Panc1 (cell line): ENCODE data around the gene CDH13. TPM values are rescaled to one million over a fixed set of nuclear protein-coding genes. Genes with fewer than 3 reads are reported as not detected.

Experiments used
- ATAC-seq: fragments of 200-7000 bp; cut with Tn5 transposase; 2 replicates; pipeline ENCODE4 v1.9.1; 2020; ENCODE audit warnings: mild to moderate bottlenecking, moderate library complexity
- BruUV-seq: library from RNA; stranded (reverse); fragments of 400-500 nt; replicated peaks from 2 replicates; lab custom pipeline; 2021; lab: Mats Ljungman, UMichigan
- CTCF ChIA-PET: fragments of 300-600 bp; sonication (Branson Sonifier 250); formaldehyde crosslinking; loops from one replicate; lab custom pipeline; 2022; ENCODE audit warnings: antibody characterized with exemption; lab: Charles Lee
- POLR2A ChIA-PET: fragments of 300-600 bp; sonication (Branson Sonifier 250); formaldehyde crosslinking; loops from one replicate; lab custom pipeline; 2022; ENCODE audit warnings: antibody characterized with exemption; lab: Charles Lee
- DNase-seq: peaks from one replicate; pipeline ENCODE4 v3.0.0-alpha.2; 2010; ENCODE audit warnings: low read depth, low spot score
- H3K27ac ChIP-seq: 2 replicates; pipeline ENCODE4 v1.5.1; 2011; ENCODE audit warnings: mild to moderate bottlenecking, low read length, inconsistent platforms
- H3K27me3 ChIP-seq: fragments of 200-500 bp; sonication (Bioruptor generic); 2 replicates; pipeline ENCODE4 v1.6.0; 2014; ENCODE audit warnings: low read length, inconsistent platforms; ENCODE audit not compliant: control insufficient read depth, insufficient read depth
- H3K36me3 ChIP-seq: fragments of 200-500 bp; sonication (Bioruptor generic); 2 replicates; pipeline ENCODE4 v1.5.1; 2014; ENCODE audit warnings: inconsistent platforms, mild to moderate bottlenecking, low read length, moderate library complexity; ENCODE audit not compliant: control insufficient read depth, insufficient read depth
- H3K4me1 ChIP-seq: 2 replicates; pipeline ENCODE4 v1.5.1; 2011; ENCODE audit warnings: inconsistent platforms, mild to moderate bottlenecking, low read length, moderate library complexity; ENCODE audit not compliant: control insufficient read depth, insufficient read depth
- H3K4me3 ChIP-seq, 2 experiments: 2 replicates each; pipeline ENCODE4 v1.5.1; 2011 to 2012; ENCODE audit warnings: low read depth in 2 of 2, low read length in 2 of 2, mild to moderate bottlenecking in 2 of 2, inconsistent platforms in 1 of 2, moderate library complexity in 1 of 2
- H3K9me3 ChIP-seq: fragments of 200-500 bp; sonication (Bioruptor generic); 2 replicates; pipeline ENCODE4 v1.5.1; 2014; ENCODE audit warnings: low read depth, mild to moderate bottlenecking, inconsistent platforms, low read length, moderate library complexity; ENCODE audit not compliant: control insufficient read depth, insufficient read depth
- CTCF ChIP-seq: fragments of 450-650 bp; IDR thresholded peaks from 2 replicates; pipeline ENCODE4 v1.5.1; 2017; ENCODE audit warnings: mild to moderate bottlenecking
- POLR2AphosphoS5 ChIP-seq: IDR thresholded peaks from 2 replicates; pipeline ENCODE4 v1.6.1; 2012; ENCODE audit warnings: mild to moderate bottlenecking, low read depth, low read length, moderate library complexity
- REST ChIP-seq, 2 experiments: IDR thresholded peaks; 2 replicates each; pipeline ENCODE4 v1.6.1; 2011 to 2012; ENCODE audit warnings: low read depth in 2 of 2, control low read depth in 1 of 2, low read length in 1 of 2, mild to moderate bottlenecking in 1 of 2, moderate library complexity in 1 of 2; ENCODE audit not compliant: insufficient read depth in 1 of 2
- SIN3A ChIP-seq: IDR thresholded peaks from 2 replicates; pipeline ENCODE4 v1.6.1; 2012; ENCODE audit warnings: low read depth, mild to moderate bottlenecking, low read length, moderate library complexity, borderline replicate concordance; ENCODE audit not compliant: insufficient read depth
- TCF7L2 ChIP-seq: IDR thresholded peaks from 2 replicates; pipeline ENCODE4 v1.6.1; 2011; ENCODE audit warnings: mild to moderate bottlenecking, low read depth, low read length, inconsistent platforms
- in situ Hi-C: cut with HindIII; loops from 2 replicates; pipeline ENCODE4 v1.10.0; 2016; ENCODE audit warnings: low sequenced_read_pairs, low pct_unique_long_range_greater_than_20kb
- intact Hi-C: fragments of 100-400 bp; cut with micrococcal nuclease; formaldehyde crosslinking; loops from one replicate; pipeline ENCODE4 v1.10.0; 2022; ENCODE audit not compliant: unreplicated experiment
- total RNA-seq: library from RNA; stranded (reverse); gene quantifications from one replicate; pipeline ENCODE4 v1.2.1, GENCODE V29; 2021; ENCODE audit not compliant: unreplicated experiment

CDH13 gene
- total RNA-seq, 1 experiment from 2014 or later = not detected

- no peaks in the 10 kb centered on the region for H3K36me3 ChIP-seq
- H3K27me3 ChIP-seq = no peaks in the 10 kb centered on the region
- no peak overlapping the region for H3K27ac ChIP-seq
- ChIA-PET POLR2A (no interaction called here), CTCF (no interaction called here)
- H3K4me3 ChIP-seq = no peak overlapping the region
- intact Hi-C loops (no loop called here), in situ Hi-C loops (no loop called here)
- no peak for TF ChIP-seq SIN3A
- TF ChIP-seq TCF7L2 = no peak
- no peak for TF ChIP-seq CTCF
- TF ChIP-seq POLR2AphosphoS5 = no peak
- no peak for TF ChIP-seq REST (IDR thresholded peaks at IDR 0.05; ENCODE audit: insufficient read depth in 1 of 2, low read depth in 2 of 2, low read length in 1 of 2)
- no peak for ATAC-seq
- no peaks in the 10 kb centered on the region for H3K4me1 ChIP-seq
- H3K9me3 ChIP-seq = no peaks in the 10 kb centered on the region
- BruUV-seq = no TSS peak
- no peak for DNase-seq
Observed at GRCh38 chr16:83083361-83083760, 456.6 kb downstream of the CDH13 start.

GRCh38 chr16:83085660-83086059 lies 458.9 kb downstream of the CDH13 start:
- in situ Hi-C loops = no loop called here
- no peaks in the 10 kb centered on the region for H3K9me3 ChIP-seq
- POLR2A ChIA-PET = no interaction called here
- CTCF ChIA-PET = interaction anchor here (0.5 to 0.6 kb wide), 2 partner anchors 360 to 1005 kb away, joined by 3 read pairs; no protein-coding TSS in a partner anchor
- no peak overlapping the region for H3K4me3 ChIP-seq
- no peak for DNase-seq
- no peaks in the 10 kb centered on the region for H3K36me3 ChIP-seq
- H3K4me1 ChIP-seq = no peaks in the 10 kb centered on the region
- no peak for ATAC-seq
- no peaks in the 10 kb centered on the region for H3K27me3 ChIP-seq
- BruUV-seq = no TSS peak
- intact Hi-C loops = no loop called here
- no peak for TF ChIP-seq CTCF
- no peak for TF ChIP-seq TCF7L2
- no peak for TF ChIP-seq SIN3A
- no peak for TF ChIP-seq REST (IDR thresholded peaks at IDR 0.05; ENCODE audit: insufficient read depth in 1 of 2, low read depth in 2 of 2, low read length in 1 of 2)
- no peak overlapping the region for H3K27ac ChIP-seq
